OCI-LY3 (cell line): Measurements from ENCODE around the gene CLEC19A.

ENCODE experiments used
- H2AFZ ChIP-seq: fragments of 200-600, 300-600 bp; shearing (Covaris generic); 2 replicates; pipeline ENCODE4 v1.6.0; 2014; ENCODE audit warnings: antibody characterized with exemption, low read depth, low read length
- H3K27ac ChIP-seq: fragments of 200-600, 300-600 bp; sonication (generic); 2 replicates; pipeline ENCODE4 v1.5.1; 2014; ENCODE audit warnings: mild to moderate bottlenecking, low read length, moderate library complexity, mixed read lengths
- H3K27me3 ChIP-seq: fragments of 200-600, 300-600 bp; sonication (generic); 2 replicates; pipeline ENCODE4 v1.6.1; 2014; ENCODE audit warnings: low read depth, low read length, mixed read lengths
- H3K36me3 ChIP-seq: fragments of 200-600, 300-600 bp; sonication (generic); replicated peaks from 2 replicates; pipeline ENCODE3; 2014; ENCODE audit warnings: low read depth, low read length, mixed read lengths
- H3K4me1 ChIP-seq: fragments of 300-600, 200-600 bp; sonication (generic); 2 replicates; pipeline ENCODE4 v1.6.1; 2014; ENCODE audit warnings: low read length, mixed read lengths
- H3K4me2 ChIP-seq: fragments of 200-600, 300-600 bp; sonication (generic); 2 replicates; pipeline ENCODE4 v1.6.1; 2014; ENCODE audit warnings: low read length, mixed read lengths
- H3K4me3 ChIP-seq: fragments of 300-600, 200-600 bp; sonication (generic); 2 replicates; pipeline ENCODE4 v1.5.1; 2014; ENCODE audit warnings: antibody characterized with exemption, mild to moderate bottlenecking, low read length, moderate library complexity
- H3K79me2 ChIP-seq: fragments of 300-600, 200-600 bp; shearing (Covaris generic); 2 replicates; pipeline ENCODE4 v1.6.1; 2014; ENCODE audit warnings: mild to moderate bottlenecking, low read length, mixed read lengths
- H3K9ac ChIP-seq: fragments of 300-600, 200-600 bp; shearing (Covaris generic); 2 replicates; pipeline ENCODE4 v1.6.0; 2014; ENCODE audit warnings: mild to moderate bottlenecking, low read length, moderate library complexity
- H3K9me3 ChIP-seq: fragments of 200-600, 300-600 bp; shearing (Covaris generic); 2 replicates; pipeline ENCODE4 v1.6.1; 2014; ENCODE audit warnings: low read length, mixed read lengths; ENCODE audit not compliant: insufficient read depth
- H4K20me1 ChIP-seq: fragments of 200-600, 300-600 bp; sonication (generic); 2 replicates; pipeline ENCODE4 v1.6.1; 2016; ENCODE audit warnings: low read length, mixed read lengths; ENCODE audit not compliant: insufficient read depth
- EZH2phosphoT487 ChIP-seq: fragments of 200-600 bp; shearing (Covaris generic); IDR thresholded peaks from 2 replicates; pipeline ENCODE4 v1.6.1; 2018; ENCODE audit warnings: antibody characterized with exemption, mixed run types, low read depth
- TF ChIP-seq, protein P1 (sequence below): fragments of 200-600, 300-600 bp; sonication (generic); IDR thresholded peaks from 2 replicates; pipeline ENCODE4 v1.5.1; 2014; ENCODE audit warnings: antibody characterized with exemption, low read length, low read depth

CLEC19A gene

DNA sequence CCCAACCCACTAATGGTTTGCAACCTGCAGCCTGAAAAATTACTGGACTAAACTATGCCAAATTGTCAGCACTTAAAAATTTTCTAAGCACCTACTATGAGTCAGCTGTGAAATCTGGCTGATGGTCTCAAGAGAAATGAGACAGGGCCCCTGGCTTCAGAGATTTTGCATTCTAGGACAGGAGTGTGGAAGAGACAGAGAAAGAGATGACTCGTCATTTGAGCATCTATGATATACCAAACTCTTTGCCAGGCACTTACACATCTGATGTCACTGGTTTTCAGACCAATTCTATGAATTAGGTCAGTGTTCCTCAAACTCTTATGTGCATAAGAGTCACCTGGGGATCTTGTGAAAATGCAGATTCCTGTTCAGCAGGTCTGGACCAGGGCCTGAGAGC lies 44.4 kb downstream of the CLEC19A start:
- Histone ChIP-seq H3K4me2 (no peak overlapping the region), H3K27me3 (no peaks in the 10 kb centered on the region), H3K9me3 (no peaks in the 10 kb centered on the region), H3K79me2 (no peaks in the 10 kb centered on the region), H4K20me1 (no peaks in the 10 kb centered on the region), H2AFZ (no peak overlapping the region), H3K4me1 (no peaks in the 10 kb centered on the region), H3K27ac (no peak overlapping the region), H3K4me3 (no peak overlapping the region), H3K9ac (no peak overlapping the region), H3K36me3 (no peaks in the 10 kb centered on the region)
- no peak for TF ChIP-seq EZH2phosphoT487
- TF ChIP-seq, protein P1, sequence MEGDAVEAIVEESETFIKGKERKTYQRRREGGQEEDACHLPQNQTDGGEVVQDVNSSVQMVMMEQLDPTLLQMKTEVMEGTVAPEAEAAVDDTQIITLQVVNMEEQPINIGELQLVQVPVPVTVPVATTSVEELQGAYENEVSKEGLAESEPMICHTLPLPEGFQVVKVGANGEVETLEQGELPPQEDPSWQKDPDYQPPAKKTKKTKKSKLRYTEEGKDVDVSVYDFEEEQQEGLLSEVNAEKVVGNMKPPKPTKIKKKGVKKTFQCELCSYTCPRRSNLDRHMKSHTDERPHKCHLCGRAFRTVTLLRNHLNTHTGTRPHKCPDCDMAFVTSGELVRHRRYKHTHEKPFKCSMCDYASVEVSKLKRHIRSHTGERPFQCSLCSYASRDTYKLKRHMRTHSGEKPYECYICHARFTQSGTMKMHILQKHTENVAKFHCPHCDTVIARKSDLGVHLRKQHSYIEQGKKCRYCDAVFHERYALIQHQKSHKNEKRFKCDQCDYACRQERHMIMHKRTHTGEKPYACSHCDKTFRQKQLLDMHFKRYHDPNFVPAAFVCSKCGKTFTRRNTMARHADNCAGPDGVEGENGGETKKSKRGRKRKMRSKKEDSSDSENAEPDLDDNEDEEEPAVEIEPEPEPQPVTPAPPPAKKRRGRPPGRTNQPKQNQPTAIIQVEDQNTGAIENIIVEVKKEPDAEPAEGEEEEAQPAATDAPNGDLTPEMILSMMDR, result no peak

DNA sequence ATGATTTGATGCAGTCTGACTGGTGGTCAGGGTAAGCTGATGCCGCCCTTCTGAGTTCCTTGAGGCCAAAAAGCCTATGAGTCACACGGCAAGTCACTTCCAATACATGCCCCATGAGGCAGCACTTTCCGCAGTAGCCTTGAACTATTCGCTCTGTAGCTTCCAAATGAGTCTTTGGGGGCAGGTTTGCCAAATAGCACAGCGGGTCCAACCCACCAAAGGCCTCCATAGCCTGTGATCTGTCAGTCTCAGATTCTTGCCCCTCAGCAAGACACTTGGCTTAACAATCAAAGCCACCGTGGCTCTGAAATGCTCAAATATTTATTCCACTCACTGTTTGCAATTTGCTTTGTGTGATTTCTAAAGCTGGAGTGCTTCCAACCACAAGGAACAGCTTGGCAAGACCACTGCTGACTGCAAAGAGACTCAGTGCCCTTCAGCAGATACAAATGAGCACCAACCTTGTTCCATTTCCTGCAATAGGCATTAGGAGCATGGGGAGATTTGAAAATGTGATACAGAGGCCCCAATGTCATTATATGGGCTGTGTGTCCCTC lies 45.4 kb downstream of the CLEC19A start:
- H3K9ac ChIP-seq, result no peak overlapping the region
- no peaks in the 10 kb centered on the region for H3K9me3 ChIP-seq
- TF ChIP-seq, protein P1, result no peak
- no peak for TF ChIP-seq EZH2phosphoT487
- no peaks in the 10 kb centered on the region for H3K36me3 ChIP-seq
- H3K79me2 ChIP-seq, result no peaks in the 10 kb centered on the region
- H3K27ac ChIP-seq, result no peak overlapping the region
- H2AFZ ChIP-seq, result no peak overlapping the region
- H3K27me3 ChIP-seq, result no peaks in the 10 kb centered on the region
- H4K20me1 ChIP-seq, result no peaks in the 10 kb centered on the region
- H3K4me1 ChIP-seq, result no peaks in the 10 kb centered on the region
- no peak overlapping the region for H3K4me3 ChIP-seq
- no peak overlapping the region for H3K4me2 ChIP-seq

DNA sequence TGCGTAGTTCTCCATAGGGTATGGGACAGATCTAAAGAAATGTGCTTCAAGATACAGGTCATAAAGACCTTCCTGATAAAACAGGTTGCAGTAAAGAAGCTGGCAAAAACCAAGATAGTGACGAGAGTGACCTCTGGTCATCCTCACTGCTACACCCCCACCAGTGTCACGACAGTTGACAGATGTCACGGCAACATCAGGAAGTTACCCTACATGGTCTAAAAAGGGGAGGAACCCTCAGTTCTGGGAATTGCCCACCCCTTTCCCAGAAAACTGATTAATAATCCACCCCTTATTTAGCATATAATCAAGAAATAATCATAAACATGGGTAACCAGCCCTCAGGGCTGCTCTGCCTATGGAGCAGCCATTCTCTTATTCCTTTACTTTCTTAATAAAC lies 46.3 kb downstream of the CLEC19A start:
- Histone ChIP-seq H3K4me1 (no peaks in the 10 kb centered on the region), H3K4me3 (no peak overlapping the region), H2AFZ (no peak overlapping the region), H3K4me2 (no peak overlapping the region), H3K79me2 (no peaks in the 10 kb centered on the region), H3K27me3 (no peaks in the 10 kb centered on the region), H4K20me1 (no peaks in the 10 kb centered on the region), H3K27ac (no peak overlapping the region), H3K9ac (no peak overlapping the region), H3K36me3 (no peaks in the 10 kb centered on the region), H3K9me3 (no peaks in the 10 kb centered on the region)
- TF ChIP-seq, protein P1, result no peak
- no peak for TF ChIP-seq EZH2phosphoT487

DNA sequence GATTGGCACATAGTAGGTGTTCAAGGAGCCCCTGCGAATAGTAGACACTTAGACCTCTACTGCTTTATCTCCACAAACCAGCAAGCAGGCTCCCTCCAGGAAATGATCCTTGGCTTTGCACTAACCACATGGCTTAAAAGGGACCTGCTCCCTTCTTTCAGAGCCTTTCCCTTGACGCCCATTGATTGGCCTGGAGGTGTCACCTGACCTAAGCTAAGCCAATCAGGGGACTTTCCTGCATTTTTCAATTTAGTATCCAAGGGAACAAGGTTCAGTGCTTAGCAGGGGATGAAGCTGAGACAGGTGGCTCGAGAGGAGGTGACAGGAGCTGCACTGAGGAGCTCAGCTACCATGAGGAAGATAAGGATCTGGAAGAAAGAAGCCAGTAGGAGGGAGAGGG lies 52.8 kb downstream of the CLEC19A start:
- Histone ChIP-seq H3K4me2 (no peak overlapping the region), H3K4me3 (no peak overlapping the region), H3K9ac (no peak overlapping the region), H2AFZ (no peak overlapping the region), H3K4me1 (peaks cover 4% of the 10 kb centered on the region; the same call in 1 of the 2 replicates), H3K79me2 (no peaks in the 10 kb centered on the region), H3K36me3 (no peaks in the 10 kb centered on the region), H3K9me3 (no peaks in the 10 kb centered on the region), H4K20me1 (no peaks in the 10 kb centered on the region), H3K27me3 (no peaks in the 10 kb centered on the region), H3K27ac (no peak overlapping the region)
- TF ChIP-seq, protein P1, result no peak
- TF ChIP-seq EZH2phosphoT487, result no peak
